HG02884 (cell line): ENCODE data around the gene STEAP1B.
A peak's percentile ranks its signal among the peaks of the same experiment; 100 is the strongest.
"Not testable (repeated sequence)": the region's sequence is repeated elsewhere in the genome, so short reads cannot be mapped to it uniquely, and the experiment has no call there.

ENCODE experiments used
- ATAC-seq: cut with Tn5 transposase; IDR thresholded peaks from one replicate; pipeline ENCODE4 v1.9.1; 2021; ENCODE audit warnings: mild to moderate bottlenecking, moderate library complexity; ENCODE audit not compliant: unreplicated experiment

STEAP1B gene

GRCh38 chr7:22433710-22434460 lies 66.1 kb downstream of the STEAP1B start:
- ATAC-seq, result no peak

GRCh38 chr7:22433165-22433700 lies 66.8 kb downstream of the STEAP1B start:
- ATAC-seq, result not testable (repeated sequence)

DNA sequence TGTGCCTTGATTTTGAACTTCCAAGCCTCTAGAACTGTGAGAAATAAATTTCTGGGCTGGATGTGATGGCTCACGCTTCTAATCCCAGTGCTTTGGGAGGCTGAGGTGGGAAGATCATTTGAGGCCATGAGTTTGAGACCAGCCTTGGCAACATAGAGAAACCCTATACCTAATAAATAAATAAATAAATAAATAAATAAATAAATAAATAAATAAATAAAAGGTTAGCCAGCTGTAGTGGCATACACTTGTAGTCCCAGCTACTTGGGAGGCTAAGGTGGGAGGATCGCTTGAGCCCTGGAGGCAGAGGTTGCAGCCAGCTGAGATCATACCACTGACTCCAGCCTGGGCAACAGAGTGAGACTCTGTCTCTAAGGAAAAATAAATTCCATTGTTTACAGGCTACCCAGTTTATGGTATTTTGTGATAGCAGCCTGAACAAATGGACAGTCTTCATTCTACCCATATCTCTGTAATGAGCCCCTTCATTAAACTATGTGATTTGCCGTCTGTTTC lies 67.7 kb downstream of the STEAP1B start:
- no peak for ATAC-seq

DNA sequence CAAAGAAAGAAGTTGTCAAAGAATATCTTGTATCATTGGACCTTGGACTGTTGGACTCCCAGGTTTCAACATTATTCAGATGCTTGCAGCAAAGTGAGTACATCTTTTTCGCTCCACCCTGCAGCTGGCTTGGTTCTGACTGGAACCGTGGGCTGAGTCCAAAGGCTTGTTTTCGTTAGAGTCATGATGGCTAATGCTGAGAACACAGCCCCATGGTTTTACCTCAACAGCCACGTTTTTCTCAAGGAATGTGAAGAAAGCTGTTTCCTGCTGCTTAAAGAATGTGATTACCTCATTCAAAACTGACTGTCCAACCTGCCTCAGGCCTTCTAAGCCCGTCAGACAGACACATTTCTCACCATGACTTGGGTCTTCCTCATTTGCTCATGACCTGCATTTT lies 69.5 kb downstream of the STEAP1B start:
- no peak for ATAC-seq

DNA sequence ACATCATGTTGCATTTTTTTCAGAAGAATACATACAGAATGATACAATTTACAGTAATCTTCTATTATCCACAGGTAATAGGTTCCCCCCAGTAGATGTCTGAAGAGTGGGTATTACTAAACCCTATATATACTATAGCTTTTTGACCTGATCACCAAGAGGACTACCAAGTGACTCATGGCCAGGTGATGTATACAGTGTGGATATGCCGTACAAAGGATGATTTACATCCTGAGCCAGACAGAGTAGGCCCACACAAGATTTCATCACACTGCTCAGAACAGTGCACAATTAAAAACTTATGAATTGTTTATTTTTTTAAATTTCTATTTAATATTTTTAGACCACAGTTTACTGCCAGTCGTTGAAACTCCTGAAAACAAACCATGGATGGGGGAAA lies 70.6 kb downstream of the STEAP1B start:
- ATAC-seq, result no peak

DNA sequence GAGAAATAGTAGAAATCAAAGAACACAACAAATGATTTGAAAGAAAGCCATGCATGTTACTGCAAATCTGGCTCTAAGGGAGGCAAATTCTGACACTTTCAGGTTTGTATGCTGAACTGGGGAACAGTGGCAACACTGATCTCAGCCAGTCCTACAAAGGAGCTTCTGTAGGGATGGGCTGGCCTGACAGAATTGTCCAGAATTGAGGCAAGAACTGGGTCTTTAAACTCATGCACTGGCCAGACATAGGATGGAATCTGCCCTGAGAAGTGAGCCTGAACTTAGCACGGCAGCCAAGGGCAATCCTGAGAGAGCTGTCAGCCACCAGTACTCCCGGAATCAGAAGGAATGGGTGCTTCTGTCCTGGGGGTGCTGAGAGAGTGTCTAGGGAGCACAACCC lies 72.1 kb downstream of the STEAP1B start:
- ATAC-seq, result no peak

GRCh38 chr7:22427104-22427503 lies 72.9 kb downstream of the STEAP1B start:
- no peak for ATAC-seq

- peak; percentile 59 for ATAC-seq
Observed at GRCh38 chr7:22426463-22427094, 73.4 kb downstream of the STEAP1B start.

GRCh38 chr7:22425361-22425760 lies 74.6 kb downstream of the STEAP1B start:
- ATAC-seq, result no peak

- no peak for ATAC-seq
Observed at GRCh38 chr7:22422831-22423615, 77.0 kb downstream of the STEAP1B start.

DNA sequence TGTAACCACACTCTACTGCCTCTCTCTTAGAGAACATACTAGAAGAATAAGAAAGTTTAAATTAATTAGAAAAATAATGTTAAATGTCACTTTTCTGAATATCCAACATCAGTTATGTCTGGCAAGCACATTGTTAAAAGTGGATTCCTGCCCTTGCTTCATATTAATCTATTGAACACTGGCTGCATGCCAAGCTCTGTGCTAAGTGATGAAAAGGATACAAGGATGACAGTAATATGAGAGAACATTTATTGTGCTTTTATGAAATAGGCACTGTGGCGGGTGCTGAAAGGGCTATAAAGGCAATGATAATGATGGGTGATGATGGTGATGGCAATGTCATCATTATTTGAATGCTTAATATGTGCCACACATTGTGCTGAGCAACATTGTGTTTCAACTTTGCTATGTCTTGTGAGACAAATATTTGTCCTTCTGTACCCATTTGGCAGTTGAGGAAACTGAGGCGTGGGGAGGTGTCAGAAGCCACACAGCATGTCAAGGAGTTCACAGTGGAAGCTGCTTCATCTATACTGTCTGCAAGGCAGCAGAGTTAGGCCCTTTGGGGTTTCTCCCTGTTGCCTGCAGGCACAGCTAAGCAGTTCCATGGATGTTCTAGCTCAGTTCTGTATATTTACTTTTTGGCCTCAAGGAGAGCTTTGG lies 78.9 kb downstream of the STEAP1B start:
- ATAC-seq, result no peak

GRCh38 chr7:22420008-22420407 lies 80.0 kb downstream of the STEAP1B start:
- no peak for ATAC-seq

DNA sequence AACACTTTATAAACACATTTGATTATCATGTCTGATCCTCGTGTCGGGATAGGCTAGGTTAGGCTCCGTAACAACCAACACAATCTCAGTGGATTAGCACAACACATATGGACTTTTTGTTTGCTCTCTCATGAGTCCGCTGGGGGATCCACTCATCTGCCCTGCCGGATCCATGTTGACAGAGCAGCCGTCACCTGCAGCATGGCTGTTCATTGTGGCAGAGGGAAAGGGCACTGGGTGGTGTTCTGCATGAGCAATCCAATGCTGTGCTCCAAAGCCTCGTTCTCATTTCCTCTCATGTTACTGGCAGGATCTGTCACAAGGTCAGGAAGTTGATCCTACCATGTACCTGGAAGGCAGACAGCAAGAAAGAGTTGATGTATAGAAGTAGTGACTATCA lies 80.5 kb downstream of the STEAP1B start:
- ATAC-seq, result no peak

DNA sequence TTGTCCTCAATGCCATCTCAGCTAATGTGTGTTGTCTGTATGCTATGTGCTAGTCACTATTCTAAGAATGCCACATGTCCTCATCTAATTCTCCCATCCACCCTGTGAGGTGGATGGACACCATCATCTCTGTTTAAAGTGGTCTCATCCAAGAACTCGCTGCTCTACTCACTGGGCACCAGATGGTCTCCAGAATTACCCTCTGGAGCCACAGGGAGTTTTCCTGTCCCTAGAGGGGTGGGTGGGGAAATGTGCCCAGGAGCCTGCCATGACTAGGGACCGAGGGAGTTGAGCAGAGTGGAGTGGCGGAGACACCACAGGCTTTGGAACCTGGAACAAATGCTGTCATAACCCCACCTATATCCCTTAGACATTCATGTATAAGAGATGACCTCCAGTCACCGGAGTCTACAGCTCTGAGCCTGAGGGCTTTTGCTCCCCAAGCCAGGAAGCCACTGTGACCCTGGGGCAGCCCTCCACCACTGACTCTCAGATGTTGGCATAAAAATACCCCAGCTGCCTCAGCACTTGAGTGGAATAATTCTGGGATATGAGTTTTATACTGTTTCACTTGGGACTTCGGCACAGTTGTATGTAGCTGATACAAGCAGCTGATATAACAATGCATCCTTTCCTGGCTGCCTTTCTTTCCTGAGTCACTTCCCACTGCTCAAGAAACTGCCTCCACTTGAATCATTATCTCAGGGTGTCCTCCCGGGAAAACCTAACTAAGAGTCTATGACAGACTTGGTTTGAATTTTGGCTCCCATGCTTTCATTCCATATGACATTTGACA lies 81.5 kb downstream of the STEAP1B start:
- ATAC-seq, result no peak

GRCh38 chr7:22417841-22418240 lies 82.1 kb downstream of the STEAP1B start:
- no peak for ATAC-seq

DNA sequence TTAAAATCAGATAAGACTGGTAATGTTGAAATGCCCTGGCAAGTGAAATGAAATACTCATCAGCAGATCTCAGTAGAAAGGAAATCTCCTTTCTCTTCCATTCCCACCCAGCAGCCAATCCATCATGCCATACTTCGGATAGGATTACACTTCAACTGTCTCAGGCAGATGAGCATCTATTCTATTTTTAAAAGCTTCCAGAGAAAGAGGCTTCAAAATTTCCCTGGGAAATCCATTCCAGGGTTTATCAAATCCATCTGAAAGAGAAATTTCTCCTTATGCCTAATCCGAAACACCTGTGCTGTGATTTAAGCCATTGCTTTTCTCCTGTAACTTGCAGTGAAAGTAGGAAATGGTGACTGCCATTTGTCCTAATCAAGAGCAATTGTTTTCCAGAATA lies 82.6 kb downstream of the STEAP1B start:
- ATAC-seq, result no peak

GRCh38 chr7:22414424-22414823 lies 85.6 kb downstream of the STEAP1B start:
- no peak for ATAC-seq

DNA sequence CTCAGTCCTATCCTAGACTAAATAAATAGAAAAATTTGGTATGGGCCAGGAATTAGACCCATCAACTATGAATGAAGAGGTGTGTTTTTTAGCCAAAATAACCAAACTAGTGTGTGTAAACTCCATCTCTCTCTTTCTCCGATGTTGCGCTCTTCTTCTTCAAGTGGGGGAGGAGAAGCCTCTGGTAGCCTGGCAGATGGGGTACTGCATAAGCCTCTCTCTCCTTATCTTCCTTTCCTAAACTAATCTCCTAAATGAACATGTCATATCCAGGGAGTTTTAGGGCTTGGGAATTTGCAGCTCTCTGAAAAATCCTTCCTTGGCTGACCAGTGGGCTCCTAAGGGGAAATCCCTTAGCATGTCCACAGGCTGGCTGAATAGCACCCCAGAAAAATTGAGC lies 86.8 kb downstream of the STEAP1B start:
- ATAC-seq, result no peak

DNA sequence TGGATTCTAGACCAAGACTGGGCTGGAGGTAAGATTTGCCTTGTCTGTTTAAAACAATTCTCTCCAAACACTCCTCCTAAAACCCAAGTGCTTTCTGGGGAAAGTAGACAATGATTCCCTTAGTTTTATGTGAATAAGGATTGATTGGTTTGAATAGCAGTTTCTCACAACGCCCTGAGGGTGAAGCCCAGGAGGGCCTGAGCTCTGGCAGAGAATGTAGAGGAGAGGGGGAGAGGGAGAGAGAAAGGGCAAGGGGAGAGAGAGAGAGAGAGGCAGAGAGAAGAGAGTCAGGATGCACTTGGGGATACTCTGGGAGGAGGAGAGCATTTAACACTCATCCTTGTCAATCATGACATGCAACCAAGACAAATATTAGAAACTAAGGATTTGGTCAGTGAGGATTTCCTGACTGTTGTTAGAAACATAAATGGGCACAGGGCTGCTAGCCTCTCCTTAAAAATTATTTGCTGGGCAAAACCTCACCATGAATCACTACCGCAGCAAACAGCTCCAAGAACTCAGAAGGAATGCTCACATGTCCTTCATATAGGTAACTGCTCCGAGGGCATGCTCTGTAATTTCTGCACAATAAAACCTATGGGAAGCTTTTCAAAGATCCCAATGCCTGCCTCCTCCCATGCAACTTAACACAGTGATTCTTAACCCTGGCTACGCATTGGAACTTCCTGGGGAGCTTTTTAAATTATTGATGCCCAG lies 87.9 kb downstream of the STEAP1B start:
- no peak for ATAC-seq
